DLD1 (cell line): ENCODE results near the gene OR51L1.
"Not testable (repeated sequence)": the region's sequence is repeated elsewhere in the genome, so short reads cannot be mapped to it uniquely, and the experiment has no call there.

Experiments
- in situ Hi-C: cut with HindIII; loops from 2 replicates; pipeline ENCODE4 v1.10.0; 2017; ENCODE audit warnings: low sequenced_read_pairs

OR51L1 gene, protein sequence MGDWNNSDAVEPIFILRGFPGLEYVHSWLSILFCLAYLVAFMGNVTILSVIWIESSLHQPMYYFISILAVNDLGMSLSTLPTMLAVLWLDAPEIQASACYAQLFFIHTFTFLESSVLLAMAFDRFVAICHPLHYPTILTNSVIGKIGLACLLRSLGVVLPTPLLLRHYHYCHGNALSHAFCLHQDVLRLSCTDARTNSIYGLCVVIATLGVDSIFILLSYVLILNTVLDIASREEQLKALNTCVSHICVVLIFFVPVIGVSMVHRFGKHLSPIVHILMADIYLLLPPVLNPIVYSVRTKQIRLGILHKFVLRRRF

GRCh38 chr11:4994551-4994950 is at the start of gene OR51L1:
TSS of gene OR51L1 (plus strand) at chr11:4994851. CDS start at chr11:4998983, 4,132 bp downstream.
- in situ Hi-C loops, result no loop called here

- in situ Hi-C loops, result no loop called here
Measured at GRCh38 chr11:4947505-4947904, 47.1 kb upstream of the OR51L1 start, which contains the start of gene OR51A4. TSS of gene OR51A4 (minus strand) at chr11:4947605. CDS start at chr11:4947100, 505 bp downstream.

- in situ Hi-C loops, result not testable (repeated sequence)
Measured at GRCh38 chr11:4955613-4956012, 39.0 kb upstream of the OR51L1 start, which contains the start of gene OR51A2. TSS of gene OR51A2 (minus strand) at chr11:4955713. CDS start at chr11:4955713, 0 bp downstream.

- in situ Hi-C loops, result no loop called here
Measured at GRCh38 chr11:4957396-4957795, 37.3 kb upstream of the OR51L1 start.

- in situ Hi-C loops, result no loop called here
Measured at GRCh38 chr11:4960877-4961276, 33.8 kb upstream of the OR51L1 start.

DNA sequence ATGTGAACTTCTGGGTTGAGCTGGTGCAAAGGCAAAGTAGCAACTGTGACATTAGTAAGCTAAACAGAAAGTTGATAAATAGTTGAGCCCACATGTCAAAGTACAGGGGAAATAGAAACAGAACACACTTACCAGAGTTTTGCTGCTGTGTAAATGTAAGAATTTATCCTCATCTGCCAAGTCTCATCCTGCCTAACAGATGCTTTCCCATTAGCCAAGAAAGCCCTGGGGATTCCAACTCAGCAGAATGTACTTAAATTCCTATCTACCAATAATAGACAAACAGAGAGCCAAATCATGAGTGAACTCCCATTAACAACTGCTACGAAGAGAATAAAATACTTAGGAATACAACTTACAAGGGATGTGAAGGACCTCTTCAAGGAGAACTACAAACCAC is 31.8 kb upstream of the OR51L1 start:
- in situ Hi-C loops, result no loop called here

GRCh38 chr11:4975436-4975835 is 19.2 kb upstream of the OR51L1 start:
- in situ Hi-C loops, result no loop called here

DNA sequence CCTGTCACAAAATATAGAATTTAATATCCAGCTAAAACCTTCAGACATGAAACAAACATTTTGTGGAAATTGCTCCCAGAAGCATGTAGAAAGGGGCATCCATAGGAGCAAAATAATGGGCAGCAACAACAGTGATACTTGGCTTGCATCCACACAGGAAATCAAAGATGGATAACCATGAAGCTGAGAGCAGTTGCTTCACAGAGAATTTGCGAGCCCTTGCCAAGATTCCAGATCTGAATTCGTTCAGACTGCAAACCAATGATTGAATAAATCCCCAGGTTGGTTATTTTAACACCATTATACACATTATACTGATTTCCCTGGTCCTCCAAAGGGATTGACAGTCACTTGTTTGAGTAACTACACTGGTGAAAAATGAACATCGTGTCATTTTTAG is 15.6 kb upstream of the OR51L1 start:
- in situ Hi-C loops, result no loop called here

DNA sequence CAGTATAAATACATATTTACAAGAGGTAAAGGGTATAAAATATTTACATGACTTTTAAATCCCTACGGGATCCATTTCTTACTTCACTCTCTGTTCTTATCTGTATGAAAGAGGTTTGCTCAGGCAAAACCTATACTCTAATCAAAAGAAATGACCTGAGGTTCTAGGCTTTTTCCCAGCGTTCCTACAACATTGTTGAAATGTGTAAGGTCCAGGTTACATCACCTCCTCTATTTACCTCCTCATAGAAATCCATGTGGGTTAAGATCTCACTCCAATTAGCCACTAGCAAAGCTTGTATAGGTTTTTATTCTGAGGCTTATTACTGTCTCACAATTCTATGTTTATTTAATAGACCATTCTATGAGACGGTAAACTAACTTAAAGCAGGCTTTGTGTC is 12.0 kb upstream of the OR51L1 start:
- in situ Hi-C loops, result no loop called here

DNA sequence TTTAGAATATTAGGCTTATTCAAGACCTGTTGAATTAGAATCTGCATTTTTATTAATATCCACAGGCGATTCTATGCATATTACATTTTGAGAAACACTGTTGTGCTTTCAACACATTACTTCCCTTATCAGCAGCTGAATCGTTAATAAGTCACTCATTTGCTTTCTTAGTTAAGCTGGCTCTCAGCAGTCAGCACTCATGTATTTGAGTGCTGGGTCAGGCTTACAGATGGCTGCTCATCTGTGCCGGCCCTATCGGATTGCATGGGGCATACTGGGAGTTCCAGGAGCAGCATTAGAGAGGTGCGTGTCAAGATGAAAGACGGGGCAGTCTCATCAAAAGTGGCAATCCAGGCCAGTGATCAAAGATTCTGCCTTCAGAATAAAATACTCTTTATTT is 10.8 kb upstream of the OR51L1 start:
- in situ Hi-C loops, result no loop called here

DNA sequence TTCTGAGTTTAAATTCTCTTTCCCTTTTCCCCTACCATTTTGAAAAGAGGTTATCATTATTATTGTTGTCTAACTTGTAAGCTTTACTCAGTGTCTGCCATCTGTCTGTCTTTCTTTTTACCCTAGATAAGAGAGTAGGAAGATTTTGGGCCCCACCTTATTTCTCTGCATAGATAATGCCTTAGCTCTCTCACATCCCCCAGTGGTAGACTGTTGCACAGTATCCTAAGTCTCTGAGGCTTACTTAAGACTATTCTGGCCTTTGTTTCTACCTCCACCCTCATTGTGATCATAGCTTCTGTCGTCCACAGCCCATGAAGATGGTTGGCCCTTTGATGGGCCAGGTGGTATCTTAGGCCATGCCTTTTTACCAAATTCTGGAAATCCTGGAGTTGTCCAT is 3.6 kb upstream of the OR51L1 start:
- in situ Hi-C loops, result no loop called here

DNA sequence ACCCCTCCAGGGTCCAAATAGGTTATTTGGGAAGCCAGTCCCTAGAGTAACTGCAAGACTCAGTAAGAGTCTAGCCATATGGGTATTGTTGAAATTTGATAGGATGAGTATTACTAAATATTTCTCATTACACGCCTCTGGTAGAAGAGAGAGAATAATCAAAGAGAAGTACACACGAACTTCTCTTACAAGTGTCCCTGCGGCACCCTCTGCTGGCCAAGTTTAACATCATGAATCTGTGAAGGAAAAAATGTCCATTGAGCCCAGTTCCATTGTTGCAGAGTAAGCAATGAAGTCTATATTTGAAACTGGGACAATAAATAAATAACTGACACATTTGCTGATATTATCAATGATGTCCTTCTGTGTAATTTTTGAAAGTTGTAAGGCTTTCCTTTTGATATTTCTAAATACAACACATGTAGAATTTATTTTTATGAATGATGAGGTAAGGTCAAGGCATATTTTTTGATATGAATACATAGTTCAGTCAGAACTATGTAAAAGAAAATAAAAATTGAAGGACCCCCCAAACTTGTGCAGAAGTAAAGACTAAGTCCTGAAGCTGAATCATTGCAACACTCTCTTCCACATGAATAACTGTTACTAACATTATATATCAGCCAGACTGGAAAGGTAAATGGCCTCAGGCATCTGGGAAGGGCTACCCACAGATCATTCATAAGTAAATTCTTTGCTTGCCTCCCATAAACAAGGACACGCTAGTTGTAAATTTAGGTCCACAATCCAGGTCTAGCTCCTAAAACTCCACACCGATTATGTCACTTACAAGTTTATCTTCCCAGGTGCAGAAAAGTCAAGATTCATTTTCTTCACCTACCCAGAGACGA is 10.0 kb downstream of the OR51L1 start:
- in situ Hi-C loops, result no loop called here

GRCh38 chr11:5007561-5007960 is 12.9 kb downstream of the OR51L1 start:
- in situ Hi-C loops, result no loop called here

GRCh38 chr11:5011254-5011653 is 16.6 kb downstream of the OR51L1 start:
- in situ Hi-C loops, result no loop called here

GRCh38 chr11:5013012-5013411 is 18.4 kb downstream of the OR51L1 start:
- in situ Hi-C loops, result no loop called here

- in situ Hi-C loops, result no loop called here
Measured at GRCh38 chr11:5021996-5022395, 27.3 kb downstream of the OR51L1 start.

GRCh38 chr11:5036669-5037068 is 42.0 kb downstream of the OR51L1 start:
- in situ Hi-C loops, result no loop called here

- in situ Hi-C loops, result no loop called here
Measured at GRCh38 chr11:5037926-5038325, 43.3 kb downstream of the OR51L1 start.

DNA sequence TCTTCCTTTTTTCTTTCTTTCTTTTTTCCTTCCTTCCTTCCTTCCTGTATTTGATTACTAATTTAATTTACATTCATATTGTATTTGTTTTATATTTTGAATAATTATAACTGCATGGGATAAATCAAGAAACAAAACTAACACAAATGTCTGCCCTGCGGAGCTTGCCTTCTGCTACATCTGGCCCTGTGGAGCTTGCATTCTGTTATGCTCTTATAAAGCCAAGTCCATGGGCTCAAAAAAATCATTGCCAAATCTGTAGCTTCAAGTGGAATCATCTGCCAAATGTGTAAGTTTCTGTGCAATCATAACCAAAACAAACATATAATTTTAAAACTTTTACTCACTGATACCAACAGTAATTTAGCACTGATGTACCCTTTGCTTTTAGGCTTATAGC is 43.7 kb downstream of the OR51L1 start:
- in situ Hi-C loops, result no loop called here

- in situ Hi-C loops, result no loop called here
Measured at GRCh38 chr11:5040876-5041275, 46.2 kb downstream of the OR51L1 start.

DNA sequence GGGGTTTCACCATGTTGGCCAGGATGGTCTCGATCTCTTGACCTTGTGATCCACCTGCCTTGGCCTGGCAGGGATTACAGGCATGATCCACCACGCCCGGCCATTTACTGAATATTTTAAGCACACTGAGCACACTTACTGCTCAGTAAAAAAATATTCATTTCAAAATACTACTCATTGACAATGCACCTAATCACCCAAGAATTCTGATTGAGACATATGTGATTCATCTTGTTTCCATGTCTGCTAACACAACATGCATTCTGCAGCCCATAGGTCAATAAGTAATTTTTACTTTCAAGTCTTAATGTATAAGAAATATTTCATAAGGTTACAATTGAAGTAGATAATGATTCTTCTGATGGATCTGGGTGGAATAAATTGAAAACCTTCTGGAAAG is 47.4 kb downstream of the OR51L1 start:
- in situ Hi-C loops, result no loop called here

- in situ Hi-C loops, result no loop called here
Measured at GRCh38 chr11:5043380-5043779, 48.7 kb downstream of the OR51L1 start.
